D341Med (cell line): ENCODE measurements around the gene WDR82.
A peak's percentile ranks its signal among the peaks of the same experiment; 100 is the strongest.

Experiments used
- DNase-seq: peaks from one replicate; pipeline ENCODE4 v3.0.0; 2012; ENCODE audit warnings: low spot score

The WDR82 gene

GRCh38 chr3:52254608-52255007 lies 23.8 kb downstream of the WDR82 start:
- no peak for DNase-seq

GRCh38 chr3:52253314-52254304 lies 24.8 kb downstream of the WDR82 start:
- DNase-seq, result no peak

GRCh38 chr3:52250122-52250521 lies 28.3 kb downstream of the WDR82 start:
- DNase-seq, result no peak

- no peak for DNase-seq
Observed at GRCh38 chr3:52249683-52250082, 28.8 kb downstream of the WDR82 start.

- DNase-seq, result no peak
Observed at GRCh38 chr3:52248816-52249547, 29.5 kb downstream of the WDR82 start.

GRCh38 chr3:52248165-52248541 lies 30.3 kb downstream of the WDR82 start:
- no peak for DNase-seq

GRCh38 chr3:52247409-52248164 lies 30.9 kb downstream of the WDR82 start:
- DNase-seq, result no peak

GRCh38 chr3:52246728-52247408 lies 31.6 kb downstream of the WDR82 start:
- DNase-seq, result no peak

GRCh38 chr3:52246264-52246620 lies 32.2 kb downstream of the WDR82 start:
- DNase-seq, result peak; percentile 20

- DNase-seq, result peak; percentile 77
Observed at GRCh38 chr3:52245322-52246263, 32.9 kb downstream of the WDR82 start, which contains the start of gene PPM1M. PPM1M (plus strand) TSS chr3:52245759; CDS start chr3:52245825, 66 bp downstream.

GRCh38 chr3:52243791-52244628 lies 34.4 kb downstream of the WDR82 start:
- DNase-seq, result peak; percentile 21

GRCh38 chr3:52242039-52242438 lies 36.4 kb downstream of the WDR82 start:
- no peak for DNase-seq

- no peak for DNase-seq
Observed at GRCh38 chr3:52240886-52241370, 37.5 kb downstream of the WDR82 start.

- DNase-seq, result peak; percentile 81
Observed at GRCh38 chr3:52240059-52240885, 38.2 kb downstream of the WDR82 start.

GRCh38 chr3:52238761-52239701 lies 39.4 kb downstream of the WDR82 start, which contains the start of gene TWF2:
TWF2 (minus strand) TSS chr3:52239158; CDS start chr3:52239016, 142 bp downstream.
- peak; percentile 99 for DNase-seq

- no peak for DNase-seq
Observed at GRCh38 chr3:52238193-52238760, 40.2 kb downstream of the WDR82 start.

- no peak for DNase-seq
Observed at GRCh38 chr3:52237657-52238172, 40.7 kb downstream of the WDR82 start.
